Hypothalamus (tissue), 51 donors: ENCODE data around the gene SPOCK2.

Experiments used
- DNase-seq, 51 donors: peaks; one replicate each; lab custom pipeline; 2025; lab: John Stamatoyannopoulos, UW

The SPOCK2 gene

DNA sequence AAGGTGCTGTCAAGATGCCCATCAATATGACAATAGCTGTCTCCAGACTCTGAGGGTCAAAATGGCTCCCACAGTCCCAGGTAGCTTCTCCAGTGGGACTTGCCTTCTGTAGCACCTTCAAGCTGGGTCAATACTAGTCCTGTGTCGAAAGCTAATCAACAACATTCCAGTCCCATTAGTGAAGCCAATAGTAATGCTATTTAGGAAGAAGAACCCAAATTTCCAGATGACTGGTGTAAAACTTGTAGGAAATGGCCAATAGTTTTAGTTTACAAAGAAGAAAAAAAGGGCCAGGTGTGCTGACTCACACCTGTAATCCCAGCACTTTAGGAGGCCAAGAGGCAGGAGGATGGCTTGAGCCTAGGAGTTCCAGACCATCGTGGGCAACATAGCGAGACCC lies 2.0 kb upstream of the SPOCK2 start:
- DNase-seq = no peak

DNA sequence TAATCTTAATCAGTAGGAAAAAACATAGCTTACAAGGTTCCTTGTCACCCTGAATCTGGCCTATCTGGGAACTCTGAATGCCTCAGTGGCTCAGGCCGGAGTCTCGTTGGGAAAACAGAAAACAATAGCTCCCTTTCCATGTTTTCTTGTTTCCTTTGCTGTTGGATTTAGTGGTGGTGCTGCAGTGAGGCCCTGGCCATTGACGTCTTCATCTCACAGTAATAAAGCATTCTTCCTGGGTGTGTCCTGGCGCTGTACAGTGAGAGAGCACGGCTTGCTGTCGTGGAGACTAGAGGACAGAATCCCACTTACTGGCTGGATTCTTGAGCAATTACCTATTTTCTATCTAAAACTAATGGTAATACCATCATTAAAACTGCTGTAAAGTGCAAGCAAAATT lies 1.3 kb upstream of the SPOCK2 start:
- no peak for DNase-seq

GRCh38 chr10:72088889-72089575 lies 681 bp upstream of the SPOCK2 start:
- DNase-seq = peak in 29 of 51 donors; percentile 26 to 77 (median 51)

DNA sequence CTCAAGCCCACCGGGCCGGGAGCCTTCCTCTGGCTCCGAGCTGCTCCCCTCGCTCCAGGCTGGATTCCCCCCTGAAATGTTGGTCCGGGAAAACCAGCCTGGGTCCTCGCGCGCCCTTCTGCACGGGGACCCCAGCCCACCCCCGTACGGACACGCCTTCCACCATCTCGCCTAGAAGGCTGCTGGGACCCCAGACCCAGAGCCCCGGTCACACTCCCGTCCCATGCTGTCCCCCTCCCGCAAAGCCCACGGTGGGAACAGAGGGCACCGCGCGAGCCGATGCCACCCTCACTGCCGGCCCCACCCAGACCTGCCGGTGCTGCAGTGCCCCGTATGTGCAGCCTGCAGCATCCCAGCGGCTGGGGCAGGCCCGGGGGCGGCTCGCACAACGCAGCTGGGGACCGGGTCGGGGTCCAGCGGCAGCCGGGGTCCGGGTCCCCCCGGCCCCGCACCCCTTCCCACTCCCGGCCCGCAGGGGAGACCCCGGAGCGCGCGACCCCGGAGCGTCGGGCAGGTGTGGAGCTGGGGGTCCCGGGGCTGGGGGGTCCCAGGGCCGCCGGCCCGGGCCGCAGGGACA lies 871 bp downstream of the SPOCK2 start:
- peak in 8 of 51 donors; percentile 20 to 53 (median 36) for DNase-seq

- peak in 13 of 51 donors; percentile 21 to 50 (median 29) for DNase-seq
Measured at GRCh38 chr10:72086466-72087391, 1.6 kb downstream of the SPOCK2 start.

- no peak for DNase-seq
Measured at GRCh38 chr10:72085864-72086465, 2.4 kb downstream of the SPOCK2 start.

- DNase-seq = no peak
Measured at GRCh38 chr10:72085166-72085565, 3.2 kb downstream of the SPOCK2 start.

GRCh38 chr10:72083790-72084459 lies 4.4 kb downstream of the SPOCK2 start:
- no peak for DNase-seq

- no peak for DNase-seq
Measured at GRCh38 chr10:72082856-72083789, 5.2 kb downstream of the SPOCK2 start.

GRCh38 chr10:72081772-72082590 lies 6.4 kb downstream of the SPOCK2 start:
- DNase-seq = no peak

DNA sequence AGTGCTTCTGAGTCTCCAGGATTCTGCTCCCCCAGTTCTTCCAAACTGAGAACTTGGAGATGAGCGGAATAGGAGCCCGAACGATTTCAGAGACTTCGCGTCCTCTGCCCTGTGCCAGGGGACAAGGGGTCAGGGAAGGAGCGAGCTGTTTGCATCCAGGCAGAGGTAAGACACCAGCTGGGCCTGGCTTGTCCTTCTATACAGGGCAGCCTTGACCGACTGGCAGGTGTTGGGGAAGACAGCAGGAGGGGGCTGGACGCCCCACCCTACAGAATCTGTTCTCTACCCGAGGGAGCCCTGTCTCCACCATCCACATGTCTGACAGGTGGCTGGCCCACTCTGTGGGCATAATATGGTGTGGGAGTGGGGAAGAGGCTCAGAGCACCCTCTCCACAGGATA lies 7.1 kb downstream of the SPOCK2 start:
- DNase-seq = no peak

GRCh38 chr10:72080042-72080975 lies 8.0 kb downstream of the SPOCK2 start:
- no peak for DNase-seq

DNA sequence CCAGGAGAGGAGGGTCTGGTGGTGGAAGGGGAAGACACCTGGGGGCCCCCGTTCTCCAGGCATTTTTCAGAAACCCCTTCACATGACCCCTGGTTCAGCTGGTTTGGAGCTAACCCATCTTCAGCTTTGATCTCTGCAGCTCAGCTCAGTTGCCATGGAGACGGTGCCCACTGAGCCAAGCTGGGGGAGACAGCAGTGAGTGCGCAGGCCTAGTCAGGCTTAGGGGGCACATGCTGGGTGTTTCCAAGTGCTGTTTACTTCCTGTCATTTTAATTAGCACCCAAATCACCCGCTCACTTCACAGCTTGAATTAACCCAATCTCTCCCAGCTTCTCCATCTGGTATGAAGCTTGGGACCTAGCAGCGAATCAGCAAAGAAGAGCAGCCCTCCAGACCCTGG lies 9.0 kb downstream of the SPOCK2 start:
- DNase-seq = peak in 26 of 51 donors; percentile 16 to 78 (median 54)

DNA sequence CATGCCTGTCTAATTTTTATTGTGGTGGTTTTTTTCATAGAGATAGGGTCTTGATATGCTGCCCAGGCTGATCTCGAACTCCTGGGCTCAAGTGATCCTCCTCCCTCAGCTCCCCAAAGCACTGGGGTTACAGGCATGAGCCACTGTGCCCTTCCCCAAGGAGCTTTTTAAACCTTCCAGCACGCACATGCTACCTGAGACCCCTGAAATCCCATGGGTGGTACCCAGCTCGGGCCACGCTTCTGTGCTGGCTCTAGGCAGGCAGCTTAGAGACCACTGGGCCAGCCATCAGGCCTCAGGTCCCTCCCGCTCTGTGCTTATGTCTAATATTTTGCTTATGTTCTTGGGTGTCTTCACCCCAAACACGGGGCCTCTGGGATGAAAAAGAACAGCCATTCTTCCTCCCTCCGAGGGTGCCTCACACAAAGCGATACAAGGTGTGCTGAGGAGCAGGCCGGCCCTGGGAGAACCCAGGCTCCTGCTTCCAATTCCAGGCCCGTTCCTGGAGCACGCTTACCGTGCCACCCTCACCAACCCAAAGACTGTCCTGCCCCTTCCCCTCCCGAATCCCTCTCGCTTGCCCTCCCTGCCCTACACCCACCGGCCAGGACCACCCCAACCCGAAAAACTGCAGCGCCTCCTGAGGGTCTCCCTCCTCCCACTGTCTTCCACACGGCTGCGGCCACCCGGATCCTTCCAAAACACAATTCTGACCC lies 10.9 kb downstream of the SPOCK2 start:
- DNase-seq = no peak

DNA sequence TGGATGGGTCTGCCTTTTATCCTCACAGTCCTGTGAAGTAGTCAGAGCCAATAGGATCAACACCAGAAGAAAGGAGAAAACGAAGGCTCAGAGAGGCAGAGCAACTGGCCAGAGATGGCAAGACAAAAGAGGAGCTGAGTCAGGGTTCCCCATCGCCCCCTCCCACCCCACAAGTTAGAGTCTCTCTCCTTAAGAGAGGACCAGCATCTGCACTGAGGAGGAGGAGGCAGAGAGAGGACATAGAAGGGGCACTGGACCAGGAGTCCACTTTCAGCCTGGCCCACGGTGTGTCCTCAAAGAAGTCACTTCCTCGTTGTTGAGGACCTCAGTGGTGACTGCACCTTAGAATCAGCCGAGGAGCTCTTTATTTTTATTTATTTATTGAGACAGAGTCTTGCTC lies 11.6 kb downstream of the SPOCK2 start:
- no peak for DNase-seq

GRCh38 chr10:72075376-72076115 lies 12.8 kb downstream of the SPOCK2 start:
- DNase-seq = no peak
